ENCODE measurements around the gene ANKRD6.

ANKRD6 gene

DNA sequence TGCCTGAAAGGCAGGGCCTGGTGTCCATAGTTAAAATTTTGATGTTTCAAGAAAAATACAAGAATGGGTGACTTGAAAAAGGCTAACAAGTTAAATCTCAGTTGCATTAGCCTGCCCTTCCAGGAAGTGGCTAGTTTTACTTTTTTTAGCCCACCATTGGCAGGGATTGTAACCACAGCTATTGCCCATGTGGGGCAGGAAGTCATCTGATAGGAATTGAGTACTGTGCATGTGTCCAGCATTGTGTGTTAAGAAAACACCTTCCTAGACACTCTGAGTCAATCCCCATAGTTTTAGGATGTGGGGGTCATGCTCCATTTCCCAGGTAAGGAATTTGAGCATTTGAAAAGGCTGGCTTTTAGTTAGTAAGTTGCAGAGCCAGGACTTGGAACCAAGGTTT lies 178.7 kb downstream of the ANKRD6 start:
- Histone ChIP-seq H3K27me3 (replicated peaks) (no peaks in the 10 kb centered on the region), H3K4me3 (ENCODE audit: low read depth, low read length) (no peak overlapping the region), H3K36me3 (replicated peaks) (no peaks in the 10 kb centered on the region), H3K27ac (no peak overlapping the region)
- TF ChIP-seq, protein P1, sequence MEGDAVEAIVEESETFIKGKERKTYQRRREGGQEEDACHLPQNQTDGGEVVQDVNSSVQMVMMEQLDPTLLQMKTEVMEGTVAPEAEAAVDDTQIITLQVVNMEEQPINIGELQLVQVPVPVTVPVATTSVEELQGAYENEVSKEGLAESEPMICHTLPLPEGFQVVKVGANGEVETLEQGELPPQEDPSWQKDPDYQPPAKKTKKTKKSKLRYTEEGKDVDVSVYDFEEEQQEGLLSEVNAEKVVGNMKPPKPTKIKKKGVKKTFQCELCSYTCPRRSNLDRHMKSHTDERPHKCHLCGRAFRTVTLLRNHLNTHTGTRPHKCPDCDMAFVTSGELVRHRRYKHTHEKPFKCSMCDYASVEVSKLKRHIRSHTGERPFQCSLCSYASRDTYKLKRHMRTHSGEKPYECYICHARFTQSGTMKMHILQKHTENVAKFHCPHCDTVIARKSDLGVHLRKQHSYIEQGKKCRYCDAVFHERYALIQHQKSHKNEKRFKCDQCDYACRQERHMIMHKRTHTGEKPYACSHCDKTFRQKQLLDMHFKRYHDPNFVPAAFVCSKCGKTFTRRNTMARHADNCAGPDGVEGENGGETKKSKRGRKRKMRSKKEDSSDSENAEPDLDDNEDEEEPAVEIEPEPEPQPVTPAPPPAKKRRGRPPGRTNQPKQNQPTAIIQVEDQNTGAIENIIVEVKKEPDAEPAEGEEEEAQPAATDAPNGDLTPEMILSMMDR (IDR thresholded peaks at IDR 0.05; ENCODE audit: low read depth, low read length, missing control alignments) = no peak
- DNase-seq = peak; percentile 6
- in situ Hi-C loops (cut with HindIII; ENCODE audit: low pct_ligation_motif_present, low sequenced_read_pairs) = no loop called here

DNA sequence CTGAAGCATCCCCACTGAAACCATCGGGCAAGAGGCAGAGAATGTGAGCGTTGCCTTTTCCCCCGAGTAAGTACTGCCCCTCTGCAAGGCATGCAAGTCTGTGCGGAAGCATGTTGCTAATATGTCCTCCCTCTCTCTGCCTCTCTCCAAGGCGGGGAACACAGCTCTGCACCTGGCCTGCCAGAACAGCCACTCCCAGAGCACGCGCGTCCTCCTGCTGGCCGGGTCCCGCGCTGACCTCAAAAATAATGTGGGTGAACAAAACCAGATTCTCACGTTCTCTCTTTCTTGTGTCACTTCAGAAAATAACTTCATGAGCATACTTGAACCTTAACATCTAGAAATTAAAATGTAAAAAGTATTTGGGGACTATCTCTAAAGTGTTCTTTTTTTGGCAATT lies 179.2 kb downstream of the ANKRD6 start:
- Histone ChIP-seq H3K27ac (no peak overlapping the region), H3K4me3 (ENCODE audit: low read depth, low read length) (no peak overlapping the region), H3K27me3 (replicated peaks) (no peaks in the 10 kb centered on the region), H3K36me3 (replicated peaks) (no peaks in the 10 kb centered on the region)
- in situ Hi-C loops (cut with HindIII; ENCODE audit: low pct_ligation_motif_present, low sequenced_read_pairs) = no loop called here
- TF ChIP-seq, protein P1 (IDR thresholded peaks at IDR 0.05; ENCODE audit: low read depth, low read length, missing control alignments) = no peak
- no peak for DNase-seq

DNA sequence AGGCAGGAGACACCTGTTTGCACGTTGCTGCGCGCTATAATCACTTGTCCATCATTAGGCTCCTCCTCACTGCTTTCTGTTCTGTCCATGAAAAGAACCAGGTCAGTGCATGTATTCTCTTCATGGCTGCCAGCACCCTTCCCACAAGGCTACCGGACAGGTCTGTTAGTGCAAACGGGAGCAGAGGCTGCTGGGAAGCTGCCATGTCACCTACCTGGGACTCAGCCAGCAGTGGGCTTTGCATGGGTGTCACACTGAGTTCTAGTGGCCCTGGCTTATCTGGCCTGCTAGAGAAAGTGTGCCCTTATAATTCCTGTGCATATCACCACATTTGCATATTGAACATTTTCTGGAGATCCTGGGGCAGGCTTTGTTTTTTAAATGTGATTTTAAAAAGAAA lies 180.8 kb downstream of the ANKRD6 start:
- TF ChIP-seq, protein P1 (IDR thresholded peaks at IDR 0.05; ENCODE audit: low read depth, low read length, missing control alignments) = no peak
- in situ Hi-C loops (cut with HindIII; ENCODE audit: low pct_ligation_motif_present, low sequenced_read_pairs) = no loop called here
- H3K4me3 ChIP-seq (ENCODE audit: low read depth, low read length) = no peak overlapping the region
- no peak for DNase-seq
- no peak overlapping the region for H3K27ac ChIP-seq
- no peaks in the 10 kb centered on the region for H3K27me3 ChIP-seq (replicated peaks)
- H3K36me3 ChIP-seq (replicated peaks) = no peaks in the 10 kb centered on the region

DNA sequence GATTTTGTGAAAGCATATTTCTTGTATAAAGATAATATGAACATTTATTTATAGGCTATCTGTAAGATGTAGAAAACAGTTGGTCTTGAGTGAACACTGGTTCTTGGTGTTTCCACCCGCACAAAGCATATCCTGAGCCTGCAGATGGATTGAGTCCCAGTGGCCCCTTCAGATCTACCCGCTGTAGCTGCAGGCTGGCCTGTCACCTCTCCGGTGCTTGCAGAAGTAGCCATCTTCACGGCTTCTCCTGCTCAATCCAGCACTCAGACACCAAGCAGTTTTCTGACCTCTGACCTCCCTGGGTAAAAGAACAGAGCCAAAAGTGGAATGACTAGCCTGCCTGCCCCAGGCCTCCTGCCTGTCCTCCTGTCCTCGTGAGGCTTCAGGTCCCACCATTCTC lies 182.9 kb downstream of the ANKRD6 start:
- TF ChIP-seq, protein P1 (IDR thresholded peaks at IDR 0.05; ENCODE audit: low read depth, low read length, missing control alignments) = no peak
- Histone ChIP-seq H3K27ac (no peak overlapping the region), H3K4me3 (ENCODE audit: low read depth, low read length) (no peak overlapping the region), H3K36me3 (replicated peaks) (no peaks in the 10 kb centered on the region), H3K27me3 (replicated peaks) (no peaks in the 10 kb centered on the region)
- in situ Hi-C loops (cut with HindIII; ENCODE audit: low pct_ligation_motif_present, low sequenced_read_pairs) = no loop called here
- DNase-seq = no peak

DNA sequence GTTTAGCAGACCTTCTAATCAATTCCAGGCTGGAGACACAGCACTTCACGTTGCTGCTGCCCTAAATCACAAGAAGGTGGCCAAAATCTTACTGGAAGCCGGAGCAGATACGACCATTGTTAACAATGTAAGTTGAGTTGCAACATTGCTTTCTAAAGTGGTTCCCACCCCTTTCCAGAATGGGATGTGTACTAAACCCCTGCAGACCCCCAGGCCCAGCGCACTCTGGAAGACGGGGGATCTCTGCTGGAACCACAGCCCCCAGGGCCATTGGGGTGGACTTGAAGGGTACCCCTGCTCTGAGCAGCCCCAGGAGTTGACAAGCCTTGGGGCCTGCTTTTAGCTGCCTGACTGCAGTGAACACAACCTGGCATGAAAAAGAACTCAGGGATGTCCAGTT lies 183.6 kb downstream of the ANKRD6 start:
- no peak overlapping the region for H3K4me3 ChIP-seq (ENCODE audit: low read depth, low read length)
- TF ChIP-seq, protein P1 (IDR thresholded peaks at IDR 0.05; ENCODE audit: low read depth, low read length, missing control alignments) = no peak
- H3K27ac ChIP-seq = no peak overlapping the region
- no peaks in the 10 kb centered on the region for H3K36me3 ChIP-seq (replicated peaks)
- in situ Hi-C loops (cut with HindIII; ENCODE audit: low pct_ligation_motif_present, low sequenced_read_pairs) = no loop called here
- no peak for DNase-seq
- no peaks in the 10 kb centered on the region for H3K27me3 ChIP-seq (replicated peaks)

DNA sequence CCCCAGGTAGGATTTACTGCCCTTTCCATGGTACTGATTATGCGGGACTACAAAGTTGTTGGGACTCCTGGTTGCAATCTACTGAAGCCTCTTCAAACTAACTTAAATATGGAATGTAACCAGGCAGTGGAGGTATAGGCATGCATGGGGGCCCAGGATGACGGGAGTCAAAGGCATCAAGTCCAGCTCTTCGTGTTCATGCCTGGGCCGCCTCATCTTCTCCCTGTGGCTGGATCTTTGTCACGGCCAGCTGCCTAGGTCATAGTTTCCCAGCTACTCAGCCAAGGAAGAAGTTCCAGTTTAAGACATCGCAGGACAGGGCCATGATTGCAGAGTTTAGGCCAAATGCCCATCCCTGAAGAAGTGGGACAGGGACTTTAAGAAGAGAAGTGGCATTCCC lies 185.1 kb downstream of the ANKRD6 start:
- DNase-seq = no peak
- Histone ChIP-seq H3K27ac (no peak overlapping the region), H3K36me3 (replicated peaks) (no peaks in the 10 kb centered on the region), H3K4me3 (ENCODE audit: low read depth, low read length) (no peak overlapping the region), H3K27me3 (replicated peaks) (no peaks in the 10 kb centered on the region)
- in situ Hi-C loops (cut with HindIII; ENCODE audit: low pct_ligation_motif_present, low sequenced_read_pairs) = no loop called here
- TF ChIP-seq, protein P1 (IDR thresholded peaks at IDR 0.05; ENCODE audit: low read depth, low read length, missing control alignments) = no peak

Measured in brain microvascular endothelial cell (primary cell).